Activated T-cell treated with anti-CD3 and anti-CD28 coated beads for 48 hours (primary cell): ENCODE measurements around the gene FNBP1.

ENCODE experiments used
- DNase-seq: peaks from one replicate; pipeline ENCODE4 v3.0.0-alpha.2; 2020; ENCODE audit warnings: low read depth

The FNBP1 gene

GRCh38 chr9:130042885-130043653, at the start of gene FNBP1:
FNBP1 (minus strand) TSS chr9:130043189; CDS start chr9:130042975, 214 bp downstream.
- peak; percentile 82 for DNase-seq

GRCh38 chr9:130090915-130091314, 47.9 kb upstream of the FNBP1 start:
- no peak for DNase-seq

- no peak for DNase-seq
Measured at GRCh38 chr9:130089141-130089540, 46.2 kb upstream of the FNBP1 start.

DNA sequence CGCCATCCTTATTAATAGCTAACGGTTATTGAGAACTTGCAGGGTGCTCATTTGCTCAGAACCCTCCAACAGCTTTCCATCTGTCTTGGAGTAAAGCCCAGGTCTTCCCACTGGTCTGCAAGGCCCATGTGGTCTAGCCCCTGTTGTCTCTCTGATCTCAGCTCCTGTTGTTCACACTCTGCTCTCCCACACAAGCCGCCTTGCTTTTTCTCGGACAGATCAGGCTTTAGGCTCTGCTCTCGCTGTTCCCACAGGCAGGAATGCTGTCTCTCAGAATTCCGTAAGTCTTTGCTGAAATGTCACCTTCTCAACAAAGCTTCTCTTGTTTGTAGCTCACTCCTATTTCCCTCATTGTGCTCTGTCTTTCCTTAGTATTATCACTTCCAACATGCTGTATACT, 45.1 kb upstream of the FNBP1 start:
- DNase-seq = no peak

- DNase-seq = no peak
Measured at GRCh38 chr9:130084337-130084736, 41.3 kb upstream of the FNBP1 start.

DNA sequence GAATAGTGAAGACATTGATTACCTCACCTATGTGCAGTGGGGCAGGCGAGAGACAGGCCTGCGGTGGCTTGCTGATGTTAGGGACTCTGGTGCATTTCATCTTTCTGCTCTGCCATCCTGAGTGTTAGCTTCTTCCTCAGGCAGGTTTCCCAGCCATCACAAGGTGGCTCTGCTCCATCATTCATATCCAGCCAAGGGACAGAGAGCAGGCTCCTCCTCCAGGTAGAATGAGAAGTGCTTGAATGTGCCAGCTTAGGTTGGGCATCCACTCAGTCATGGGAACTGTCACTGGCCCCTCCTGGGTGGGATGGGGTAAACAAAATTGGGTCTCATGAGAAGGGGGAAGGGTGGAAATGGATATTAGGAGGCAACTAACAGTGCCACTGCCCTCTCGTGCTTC, 35.6 kb upstream of the FNBP1 start:
- DNase-seq = no peak

DNA sequence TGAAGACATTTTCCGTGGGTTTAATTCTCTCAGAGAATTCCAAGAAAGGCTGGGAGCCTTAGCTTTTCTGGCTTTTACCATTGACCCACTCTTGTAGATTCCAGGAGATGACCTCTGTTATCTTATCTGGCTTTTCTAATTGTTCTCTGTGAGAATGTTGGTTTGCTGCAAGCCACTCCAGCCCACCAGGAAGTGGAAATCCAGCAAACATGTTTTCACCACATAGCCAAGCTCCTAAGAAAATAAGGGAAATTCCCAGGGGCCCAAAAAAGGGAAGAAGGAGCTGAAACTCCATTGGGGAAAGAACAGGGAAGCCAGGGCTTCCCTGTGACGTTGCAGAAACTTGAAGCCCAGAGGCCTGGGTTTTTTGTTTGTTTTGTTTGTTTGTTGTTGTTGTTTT, 30.4 kb upstream of the FNBP1 start:
- no peak for DNase-seq

- no peak for DNase-seq
Measured at GRCh38 chr9:130072515-130073235, 29.7 kb upstream of the FNBP1 start.

GRCh38 chr9:130069048-130069447, 26.1 kb upstream of the FNBP1 start:
- DNase-seq = no peak

GRCh38 chr9:130064621-130065020, 21.6 kb upstream of the FNBP1 start:
- DNase-seq = no peak

DNA sequence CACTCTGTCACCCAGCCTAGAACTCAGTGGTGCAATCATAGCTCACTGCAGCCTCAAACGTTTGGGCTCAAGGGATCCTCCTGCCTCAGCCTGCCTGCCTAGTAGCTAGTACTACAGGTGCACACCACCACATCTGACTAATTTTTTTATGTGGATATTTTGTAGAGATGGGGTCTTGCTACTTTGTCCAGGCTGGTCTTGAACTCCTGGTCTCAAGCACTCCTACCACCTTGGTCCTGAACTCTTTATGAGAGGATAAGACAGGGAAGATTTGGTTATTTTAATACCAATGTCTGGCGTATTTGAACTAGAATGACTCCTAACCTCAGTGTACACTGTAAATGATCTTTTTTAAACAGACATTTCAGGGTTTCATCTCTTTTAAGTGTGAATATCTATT, 19.8 kb upstream of the FNBP1 start:
- DNase-seq = no peak

- no peak for DNase-seq
Measured at GRCh38 chr9:130060296-130060695, 17.3 kb upstream of the FNBP1 start.

DNA sequence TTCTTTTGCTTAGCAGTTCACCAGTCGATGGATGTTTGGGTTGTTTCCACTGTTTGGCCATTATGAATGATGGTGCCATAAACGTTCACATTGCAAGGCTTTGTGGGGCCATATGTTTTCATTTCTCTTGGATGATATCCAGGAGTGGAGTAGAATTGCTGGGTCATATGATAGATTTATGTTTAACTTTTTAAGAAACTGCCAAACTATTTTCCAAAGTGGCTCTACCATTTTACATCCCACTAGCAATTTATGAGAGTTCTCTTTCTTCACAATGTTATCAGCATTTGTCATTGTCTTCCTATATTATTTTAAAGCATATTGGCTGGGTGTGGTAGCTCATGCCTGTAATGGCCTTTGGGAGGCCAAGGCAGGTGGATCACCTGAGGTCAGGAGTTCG, 15.9 kb upstream of the FNBP1 start:
- DNase-seq = no peak

DNA sequence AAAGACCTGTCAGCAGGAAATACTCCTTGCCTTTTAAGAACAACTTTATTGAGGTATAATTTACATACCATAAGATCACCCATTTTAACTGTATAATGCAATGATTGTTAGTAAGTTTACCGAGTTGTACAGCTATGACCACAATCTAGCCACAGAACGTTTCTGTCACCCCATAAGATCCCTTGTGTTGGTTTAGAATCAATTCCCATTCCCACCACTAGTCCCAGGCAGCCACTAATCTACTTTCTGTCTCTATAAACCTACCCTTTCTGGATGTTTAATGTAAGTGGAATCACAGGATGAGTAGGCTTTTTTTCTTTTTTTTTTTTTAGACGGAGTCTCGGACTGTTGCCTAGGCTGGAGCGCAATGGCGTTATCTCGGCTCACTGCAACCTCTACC, 15.2 kb upstream of the FNBP1 start:
- DNase-seq = no peak

- no peak for DNase-seq
Measured at GRCh38 chr9:130054820-130055219, 11.8 kb upstream of the FNBP1 start.

DNA sequence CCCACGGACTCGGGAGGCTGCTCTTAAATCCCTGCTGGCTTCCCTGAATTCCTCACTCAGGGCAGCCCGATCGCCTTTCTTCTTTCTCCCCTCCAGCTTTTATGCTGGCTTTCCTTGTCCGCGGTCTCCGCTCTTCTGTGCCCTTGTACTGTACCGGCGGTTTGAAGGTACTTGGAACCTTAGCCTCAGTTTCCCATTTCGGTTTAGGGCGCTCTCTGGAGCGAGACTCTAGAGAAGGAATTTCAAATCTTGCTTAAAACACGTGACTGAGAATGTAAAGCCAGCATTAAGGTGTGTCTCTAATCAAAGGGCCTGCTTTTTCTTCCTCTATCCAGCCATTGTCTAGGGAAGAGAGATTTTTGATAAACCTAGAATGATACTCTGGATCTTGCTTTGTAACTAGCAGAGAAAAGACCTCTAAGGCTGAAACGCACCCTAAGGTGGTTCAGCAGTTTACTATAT, 11.4 kb upstream of the FNBP1 start:
- DNase-seq = no peak

- peak; percentile 77 for DNase-seq
Measured at GRCh38 chr9:130053504-130054324, 10.7 kb upstream of the FNBP1 start, which contains the start of gene GPR107. GPR107 (plus strand) TSS chr9:130053906; CDS start chr9:130053933, 27 bp downstream.

GRCh38 chr9:130053109-130053503, 10.1 kb upstream of the FNBP1 start:
- DNase-seq = no peak

DNA sequence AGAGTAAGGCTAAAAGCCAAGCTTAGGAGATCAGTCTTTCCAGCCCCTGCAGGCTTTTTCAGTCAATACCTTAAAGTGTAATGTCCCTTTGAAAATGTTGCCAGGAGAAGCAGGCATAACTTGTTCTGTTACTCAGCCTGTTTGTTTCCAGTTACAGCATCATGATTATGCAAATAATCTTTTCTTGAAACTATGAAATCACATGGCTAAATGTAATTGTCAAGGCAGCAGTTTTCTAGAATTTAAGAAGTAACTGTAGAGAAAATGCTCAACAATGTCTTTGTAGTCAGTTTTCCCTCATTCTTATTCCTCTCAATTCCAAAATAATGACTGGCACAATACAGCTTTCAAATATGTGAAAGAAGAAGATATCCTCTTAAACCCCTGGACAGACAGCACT, 8.9 kb upstream of the FNBP1 start:
- no peak for DNase-seq

- DNase-seq = no peak
Measured at GRCh38 chr9:130050462-130050861, 7.5 kb upstream of the FNBP1 start.

DNA sequence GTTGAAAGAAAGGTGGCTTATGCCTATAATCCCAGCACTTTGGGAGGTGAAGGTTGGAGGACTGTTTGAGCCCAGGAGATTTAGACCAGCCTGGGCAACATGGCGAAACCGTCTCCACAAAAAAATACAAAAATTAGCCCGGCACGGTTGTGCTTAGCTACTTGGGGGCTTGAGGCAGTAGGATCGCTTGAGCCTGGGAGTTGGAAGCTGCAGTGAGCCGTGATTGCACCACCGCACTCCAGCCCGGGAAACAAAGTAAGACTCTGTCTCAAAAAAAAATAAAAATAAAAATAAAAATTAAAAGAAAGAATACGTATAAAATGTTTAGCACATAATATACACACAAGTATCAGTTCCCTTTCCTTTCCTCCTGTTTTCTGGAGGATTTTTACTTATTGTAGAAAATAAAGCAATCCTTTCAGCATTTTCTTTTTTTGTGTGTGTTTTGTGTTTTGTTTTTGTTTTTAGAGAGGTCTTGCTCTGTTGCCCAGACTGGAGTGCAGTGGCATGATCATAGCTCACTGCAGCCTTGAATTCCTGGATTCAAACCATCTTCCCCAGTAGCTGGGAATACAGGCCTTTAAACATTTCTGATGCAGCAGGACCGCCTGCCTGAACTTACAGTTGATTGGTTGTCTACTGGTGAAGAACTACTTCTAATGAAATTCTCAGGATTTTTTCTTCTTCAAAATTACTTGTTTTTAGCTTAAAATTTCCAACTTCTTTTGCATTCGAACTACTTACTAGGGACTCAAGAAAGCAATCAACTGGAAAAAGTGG, 6.6 kb upstream of the FNBP1 start:
- no peak for DNase-seq
